Central memory CD8-positive, alpha-beta T cell (primary cell): ENCODE data around the gene MBTPS1.

Source experiments
- ATAC-seq: fragments of 150-1000 bp; cut with Tn5 transposase; replicated peaks from 2 replicates; pipeline ENCODE4 v1.10.0; 2022; ENCODE audit warnings: mild to moderate bottlenecking, moderate FRiP score, moderate number of reproducible peaks; ENCODE audit not compliant: poor library complexity, severe bottlenecking; ENCODE audit errors: extremely low read depth
- DNase-seq, 2 donors: peaks; one replicate each; pipeline ENCODE4 v3.0.0; 2021; ENCODE audit warnings: low spot score in 2 of 2
- H3K27ac Mint-ChIP-seq: one replicate; pipeline ENCODE4 v1.8.0; 2022; ENCODE audit warnings: low read depth, mild to moderate bottlenecking, moderate library complexity, mixed read lengths
- H3K27me3 Mint-ChIP-seq: one replicate; pipeline ENCODE4 v1.8.0; 2022; ENCODE audit warnings: mixed read lengths
- H3K36me3 Mint-ChIP-seq: one replicate; pipeline ENCODE4 v1.8.0; 2022; ENCODE audit warnings: mild to moderate bottlenecking, moderate library complexity, mixed read lengths; ENCODE audit not compliant: insufficient read depth
- H3K4me1 Mint-ChIP-seq: one replicate; pipeline ENCODE4 v1.8.0; 2022; ENCODE audit warnings: mixed read lengths
- H3K4me3 Mint-ChIP-seq: one replicate; pipeline ENCODE4 v1.8.0; 2022; ENCODE audit warnings: mild to moderate bottlenecking, moderate library complexity, mixed read lengths
- H3K9me3 Mint-ChIP-seq: one replicate; pipeline ENCODE4 v1.8.0; 2022; ENCODE audit warnings: mixed read lengths

Gene MBTPS1

GRCh38 chr16:84079664-84080063, 37.1 kb downstream of the MBTPS1 start:
- Mint-ChIP-seq H3K4me1 (peaks cover 29% of the 10 kb centered on the region), H3K9me3 (no peaks in the 10 kb centered on the region), H3K27me3 (no peaks in the 10 kb centered on the region), H3K36me3 (peaks cover 44% of the 10 kb centered on the region), H3K4me3 (no peak overlapping the region), H3K27ac (no peak overlapping the region)
- DNase-seq (no peak), ATAC-seq (no peak)

- Mint-ChIP-seq H3K4me3 (no peak overlapping the region), H3K36me3 (peaks cover 66% of the 10 kb centered on the region), H3K4me1 (peaks cover 22% of the 10 kb centered on the region), H3K27ac (no peak overlapping the region), H3K27me3 (no peaks in the 10 kb centered on the region), H3K9me3 (no peaks in the 10 kb centered on the region)
- DNase-seq = no peak
- no peak for ATAC-seq
These were observed 41.4 kb downstream of the MBTPS1 start for GRCh38 chr16:84075376-84075775.

- H3K27ac Mint-ChIP-seq = no peak overlapping the region
- no peak for ATAC-seq
- no peak for DNase-seq
- no peak overlapping the region for H3K4me3 Mint-ChIP-seq
- H3K4me1 Mint-ChIP-seq = peaks cover 22% of the 10 kb centered on the region
- no peaks in the 10 kb centered on the region for H3K27me3 Mint-ChIP-seq
- H3K36me3 Mint-ChIP-seq = peaks cover 64% of the 10 kb centered on the region
- no peaks in the 10 kb centered on the region for H3K9me3 Mint-ChIP-seq
These were observed 42.0 kb downstream of the MBTPS1 start for GRCh38 chr16:84074721-84075120.

GRCh38 chr16:84072014-84072413, 44.7 kb downstream of the MBTPS1 start:
- no peaks in the 10 kb centered on the region for H3K9me3 Mint-ChIP-seq
- no peak overlapping the region for H3K4me3 Mint-ChIP-seq
- peaks cover 70% of the 10 kb centered on the region for H3K36me3 Mint-ChIP-seq
- peaks cover 6% of the 10 kb centered on the region for H3K4me1 Mint-ChIP-seq
- no peak for DNase-seq
- ATAC-seq = no peak
- no peak overlapping the region for H3K27ac Mint-ChIP-seq
- no peaks in the 10 kb centered on the region for H3K27me3 Mint-ChIP-seq

- DNase-seq (no peak), ATAC-seq (no peak)
- Mint-ChIP-seq H3K4me3 (no peak overlapping the region), H3K4me1 (no peaks in the 10 kb centered on the region), H3K27ac (no peak overlapping the region), H3K27me3 (no peaks in the 10 kb centered on the region), H3K36me3 (peaks cover 71% of the 10 kb centered on the region), H3K9me3 (no peaks in the 10 kb centered on the region)
These were observed 45.6 kb downstream of the MBTPS1 start for GRCh38 chr16:84071121-84071520.

GRCh38 chr16:84069540-84069939, 47.2 kb downstream of the MBTPS1 start:
- DNase-seq (no peak), ATAC-seq (peak; percentile 10)
- Mint-ChIP-seq H3K4me3 (no peak overlapping the region), H3K4me1 (no peaks in the 10 kb centered on the region), H3K27me3 (no peaks in the 10 kb centered on the region), H3K27ac (peak overlapping the region; percentile 9), H3K9me3 (no peaks in the 10 kb centered on the region), H3K36me3 (peaks cover 72% of the 10 kb centered on the region)

- Mint-ChIP-seq H3K9me3 (no peaks in the 10 kb centered on the region), H3K36me3 (peaks cover 71% of the 10 kb centered on the region), H3K4me1 (no peaks in the 10 kb centered on the region), H3K27me3 (no peaks in the 10 kb centered on the region), H3K4me3 (no peak overlapping the region), H3K27ac (peak overlapping the region; percentile 9)
- ATAC-seq (no peak), DNase-seq (no peak)
These were observed 47.8 kb downstream of the MBTPS1 start for GRCh38 chr16:84068783-84069462.

GRCh38 chr16:84068041-84068440, 48.7 kb downstream of the MBTPS1 start:
- H3K36me3 Mint-ChIP-seq = peaks cover 71% of the 10 kb centered on the region

GRCh38 chr16:84067640-84068039, 49.1 kb downstream of the MBTPS1 start:
- Mint-ChIP-seq H3K9me3 (no peaks in the 10 kb centered on the region), H3K27ac (no peak overlapping the region), H3K27me3 (no peaks in the 10 kb centered on the region), H3K36me3 (peaks cover 71% of the 10 kb centered on the region), H3K4me3 (no peak overlapping the region), H3K4me1 (no peaks in the 10 kb centered on the region)
- ATAC-seq (no peak), DNase-seq (no peak)

More at GRCh38 chr16:84068041-84068440, 48.7 kb downstream of the MBTPS1 start:
- H3K4me3 Mint-ChIP-seq = no peak overlapping the region
- no peak overlapping the region for H3K27ac Mint-ChIP-seq
- no peaks in the 10 kb centered on the region for H3K9me3 Mint-ChIP-seq
- DNase-seq (no peak), ATAC-seq (no peak)
- no peaks in the 10 kb centered on the region for H3K27me3 Mint-ChIP-seq
- H3K4me1 Mint-ChIP-seq = no peaks in the 10 kb centered on the region

- H3K4me1 Mint-ChIP-seq = no peaks in the 10 kb centered on the region
- no peaks in the 10 kb centered on the region for H3K27me3 Mint-ChIP-seq
- H3K27ac Mint-ChIP-seq = no peak overlapping the region
- ATAC-seq (no peak), DNase-seq (no peak)
- no peaks in the 10 kb centered on the region for H3K9me3 Mint-ChIP-seq
- no peak overlapping the region for H3K4me3 Mint-ChIP-seq
- H3K36me3 Mint-ChIP-seq = peaks cover 64% of the 10 kb centered on the region
These were observed 51.1 kb downstream of the MBTPS1 start for GRCh38 chr16:84065536-84066132.

GRCh38 chr16:84063980-84064379, 52.8 kb downstream of the MBTPS1 start:
- ATAC-seq (no peak), DNase-seq (no peak)
- Mint-ChIP-seq H3K27me3 (no peaks in the 10 kb centered on the region), H3K27ac (no peak overlapping the region), H3K9me3 (no peaks in the 10 kb centered on the region), H3K4me3 (no peak overlapping the region), H3K4me1 (no peaks in the 10 kb centered on the region), H3K36me3 (peaks cover 65% of the 10 kb centered on the region)

- Mint-ChIP-seq H3K36me3 (peaks cover 69% of the 10 kb centered on the region), H3K27me3 (no peaks in the 10 kb centered on the region), H3K4me3 (no peak overlapping the region), H3K27ac (no peak overlapping the region), H3K9me3 (no peaks in the 10 kb centered on the region), H3K4me1 (no peaks in the 10 kb centered on the region)
- ATAC-seq (no peak), DNase-seq (peak; percentile 20 to 41)
These were observed 53.8 kb downstream of the MBTPS1 start for GRCh38 chr16:84062734-84063640.
